Heart right ventricle (tissue), 16 donors: ENCODE measurements around the gene CPNE7. TPM values are rescaled to one million over a fixed set of nuclear protein-coding genes. Genes with fewer than 3 reads are reported as not detected.

ENCODE experiments used
- ATAC-seq, 8 donors: fragments of 200-7000 bp; cut with Tn5 transposase; one replicate each; pipeline ENCODE4 v1.9.1; 2020; ENCODE audit warnings: mild to moderate bottlenecking in 8 of 8, moderate library complexity in 8 of 8, moderate number of reproducible peaks in 1 of 8
- DNase-seq, 2 donors: peaks; one replicate each; pipeline ENCODE4 v3.0.0-alpha.2; 2020
- H3K27ac ChIP-seq, 10 donors: fragments of 200-600 bp; sonication (generic) in 2 of 10; one replicate each; pipeline versions ENCODE4 v1.5.0 to v1.8.0; 2020 to 2022; ENCODE audit warnings: mild to moderate bottlenecking in 3 of 10
- H3K27me3 ChIP-seq, 7 donors: fragments of 200-600 bp; one replicate each; pipeline ENCODE4 v1.8.0; 2021 to 2022; ENCODE audit warnings: mild to moderate bottlenecking in 2 of 7
- H3K36me3 ChIP-seq, 9 donors: fragments of 200-600 bp; sonication (generic) in 1 of 9; one replicate each; pipeline versions ENCODE4 v1.5.0 to v1.8.0; 2020 to 2022; ENCODE audit warnings: mild to moderate bottlenecking in 2 of 9
- H3K4me1 ChIP-seq, 9 donors: fragments of 200-600 bp; sonication (generic) in 1 of 9; one replicate each; pipeline versions ENCODE4 v1.5.0 to v1.8.0; 2020 to 2022; ENCODE audit warnings: mild to moderate bottlenecking in 4 of 9
- H3K4me3 ChIP-seq, 10 donors: fragments of 200-600 bp; sonication (generic) in 2 of 10; one replicate each; pipeline versions ENCODE4 v1.5.0 to v1.8.0; 2020 to 2022; ENCODE audit warnings: mild to moderate bottlenecking in 7 of 10, moderate library complexity in 2 of 10
- H3K9me3 ChIP-seq, 11 donors: fragments of 200-600 bp in 10 of 11; sonication (generic) in 2 of 11; one replicate each; pipeline versions ENCODE4 v1.5.0 to v1.8.0; 2013 to 2022; ENCODE audit warnings: mild to moderate bottlenecking in 2 of 11, control low read depth in 1 of 11, moderate library complexity in 1 of 11
- CTCF ChIP-seq, 9 donors: fragments of 200-600 bp; sonication (generic) in 2 of 9; IDR thresholded peaks; one replicate each; pipeline versions ENCODE4 v1.5.0 to v1.8.0; 2021 to 2022; ENCODE audit warnings: antibody characterized with exemption in 9 of 9, mild to moderate bottlenecking in 5 of 9, moderate library complexity in 1 of 9
- WGBS, 2 donors: extraction: QIAGEN DNeasy Blood & Tissue Kit; methylation state at CpG; one replicate each; pipeline ENCODE4 v1.1.7; 2013; ENCODE audit warnings: inconsistent platforms in 1 of 2; 5-methylcytosine and 5-hydroxymethylcytosine counted together
- intact Hi-C, 10 donors: fragments of 100-400 bp; cut with DNase I; formaldehyde crosslinking; loops; one replicate each; pipeline versions ENCODE4 v1.11.1 to v1.14.2; 2022
- polyA plus RNA-seq, 2 donors: library from polyadenylated mRNA; stranded (reverse); fragments of 200-250 nt; gene quantifications; one replicate each; pipeline ENCODE4 v1.2.3, GENCODE V29; 2013
- total RNA-seq, 10 donors: library from RNA; stranded (reverse); fragmentation: NEBNext Ultra II Directional in 3 of 10; extraction: Animal tissue kit (Norgen Biotek cat#: 25700) in 3 of 10; gene quantifications; one replicate each; pipeline versions ENCODE4 v1.2.1 to v1.2.4, GENCODE V29; 2021 to 2023
- donor health status: Arrhythmogenic right ventricular cardiomyopathy.
- donor health status: ischemic (EF 13 %, LVEDD 7.1; RV severe dilation, severe dysfunction).
- donor health status: healthy with polysubstance abuse.
- donor health status: DM: no; HTN: yes; CAD: no.
- donor health status: DM: no; HTN: no; CAD: no.
- donor health status: ischemic (EF 25% LVEDD 6.9; RV normal size, moderate dysfunction).
- donor health status: ischemic (EF 25% LVEDD 5.7; RV mildly dilated, moderate dysfunction).
- donor health status: healthy.
- donor health status: DM: yes; HTN: yes; CAD: no.
- donor health status: Ischemic cardiomyopathy.
- donor health status: ischemic (EF 35%, LVEDD 5.7; RV mildly dilated, moderate dysfunction).
- donor health status: nonischemic (EF 11% LVEDD 7.7; RV severe dilation, severe dysfunction).
- donor health status: DM: yes; HTN: yes; CAD: no.
- donor health status: PGD.
- donor health status: ischemic (EF 29% LVEDD 5.4; RV normal size, mild dysfunction).
- donor health status: nonischemic (EF 23%, LVEDD 6.1; RV moderate dilation, normal function).

The CPNE7 gene
- total and polyA plus RNA-seq, 12 donors: 0.16 to 0.33 TPM; not detected in 10

- DNase-seq (no peak), ATAC-seq (peak in 5 of 8 donors; percentile 42 to 83 (median 71))
- Histone ChIP-seq H3K36me3 (no peaks in the 10 kb centered on the region), H3K4me1 (peaks cover 0 to 13% (median 3%) of the 10 kb centered on the region in 9 donors), H3K27ac (peak overlapping the region in 1 of 10 donors; percentile 36), H3K27me3 (peaks cover 0 to 33% (median 13%) of the 10 kb centered on the region in 7 donors), H3K4me3 (no peak overlapping the region), H3K9me3 (no peaks in the 10 kb centered on the region)
- intact Hi-C loops: no loop called here
- 31 to 33% methylated on average over 28 of the region's 28 CpGs for WGBS, 2 donors
- TF ChIP-seq CTCF (IDR thresholded peaks at IDR 0.05): no peak
Measured at GRCh38 chr16:89623511-89624261, 48.1 kb downstream of the CPNE7 start.

GRCh38 chr16:89624777-89625761 is 49.5 kb downstream of the CPNE7 start:
- Histone ChIP-seq H3K27ac (no peak overlapping the region), H3K9me3 (peaks cover 0 to 3% (median 0%) of the 10 kb centered on the region in 11 donors), H3K4me3 (no peak overlapping the region), H3K4me1 (peaks cover 0 to 13% (median 3%) of the 10 kb centered on the region in 9 donors), H3K36me3 (no peaks in the 10 kb centered on the region), H3K27me3 (peaks cover 0 to 34% (median 13%) of the 10 kb centered on the region in 7 donors)
- no peak for TF ChIP-seq CTCF (IDR thresholded peaks at IDR 0.05)
- intact Hi-C loops: no loop called here
- 49 to 57% methylated on average over 21 of the region's 21 CpGs for WGBS, 2 donors
- DNase-seq (no peak), ATAC-seq (no peak)

GRCh38 chr16:89629827-89630610 is 54.5 kb downstream of the CPNE7 start:
- intact Hi-C loops: loop anchor here in 2 of 10 donors (5.0 to 10.0 kb wide), 2 partner anchors 48 to 55 kb away; partner anchors contain the start of gene CPNE7 (in 1 of the 2)
- WGBS, 2 donors: 87 to 89% methylated on average over 14 to 17 of the region's 17 CpGs
- peaks cover 0 to 3% (median 0%) of the 10 kb centered on the region in 11 donors for H3K9me3 ChIP-seq
- no peaks in the 10 kb centered on the region for H3K36me3 ChIP-seq
- no peak for TF ChIP-seq CTCF (IDR thresholded peaks at IDR 0.05)
- DNase-seq (no peak), ATAC-seq (no peak)
- H3K27me3 ChIP-seq: peaks cover 12 to 34% (median 29%) of the 10 kb centered on the region in 7 donors
- H3K27ac ChIP-seq: no peak overlapping the region
- H3K4me3 ChIP-seq: no peak overlapping the region
- no peaks in the 10 kb centered on the region for H3K4me1 ChIP-seq
